Spleen (tissue), 11 donors: ENCODE data around the gene TMEM273. TPM values are rescaled to one million over a fixed set of nuclear protein-coding genes. Genes with fewer than 3 reads are reported as not detected.

ENCODE experiments used
- DNase-seq: peaks from one replicate; pipeline ENCODE4 v3.0.0-alpha.2; 2020
- H3K27ac ChIP-seq, 8 donors: fragments of 200-600 bp; sonication (generic) in 7 of 8; 1 replicate in 4 of 8; 2 replicates in 4 of 8; pipeline versions ENCODE4 v1.5.0 to v1.8.0; 2016 to 2021; ENCODE audit warnings: inconsistent platforms in 4 of 8, mild to moderate bottlenecking in 4 of 8, moderate library complexity in 1 of 8
- H3K27me3 ChIP-seq, 7 donors: fragments of 200-600 bp; sonication (generic) in 6 of 7; replicated peaks in 1 of 7; 1 replicate in 4 of 7; 2 replicates in 3 of 7; pipeline versions ENCODE4 v1.5.0 to v1.8.0; 2016 to 2021; ENCODE audit warnings: inconsistent platforms in 3 of 7, mild to moderate bottlenecking in 1 of 7
- H3K36me3 ChIP-seq, 6 donors: fragments of 200-600 bp; sonication (generic) in 5 of 6; 1 replicate in 4 of 6; 2 replicates in 2 of 6; pipeline versions ENCODE4 v1.5.0 to v1.8.0; 2016 to 2021; ENCODE audit warnings: inconsistent platforms in 2 of 6
- H3K4me1 ChIP-seq, 6 donors: fragments of 200-600 bp; sonication (generic) in 5 of 6; 1 replicate in 3 of 6; 2 replicates in 3 of 6; pipeline versions ENCODE4 v1.5.0 to v1.8.0; 2016 to 2021; ENCODE audit warnings: inconsistent platforms in 3 of 6
- H3K4me3 ChIP-seq, 8 donors: fragments of 200-600 bp; sonication (generic) in 7 of 8; 1 replicate in 4 of 8; 2 replicates in 4 of 8; pipeline versions ENCODE4 v1.5.0 to v1.8.0; 2016 to 2021; ENCODE audit warnings: inconsistent platforms in 4 of 8, mild to moderate bottlenecking in 4 of 8, moderate library complexity in 2 of 8
- H3K9me3 ChIP-seq, 8 donors: fragments of 200-600 bp; sonication (generic) in 7 of 8; 1 replicate in 4 of 8; 2 replicates in 4 of 8; pipeline versions ENCODE4 v1.5.0 to v1.8.0; 2016 to 2021; ENCODE audit warnings: inconsistent platforms in 4 of 8
- POLR2A ChIP-seq, 3 donors: fragments of 450-650 bp; IDR thresholded peaks; one replicate each; pipeline ENCODE4 v1.5.1; 2017; ENCODE audit warnings: antibody characterized with exemption in 3 of 3, mild to moderate bottlenecking in 1 of 3
- POLR2AphosphoS5 ChIP-seq, 3 donors: sonication (generic); formaldehyde crosslinking; IDR thresholded peaks; one replicate each; pipeline ENCODE4 v1.5.1; 2017; ENCODE audit warnings: antibody characterized with exemption in 3 of 3
- WGBS, 5 donors: extraction: QIAGEN DNeasy Blood & Tissue Kit in 3 of 5; methylation state at CpG; one replicate each; pipeline versions ENCODE4 v1.1.5 to v1.1.7; 2013 to 2018; 5-methylcytosine and 5-hydroxymethylcytosine counted together
- intact Hi-C: fragments of 100-400 bp; cut with DNase I; formaldehyde crosslinking; loops from one replicate; pipeline ENCODE4 v1.15.0; 2023; ENCODE audit warnings: low total_unique reads
- polyA plus RNA-seq, 3 donors: library from polyadenylated mRNA; stranded (reverse); fragments of 200-250 nt; gene quantifications; one replicate each; pipeline ENCODE4 v1.2.1, GENCODE V29; 2013
- total RNA-seq, 7 donors: library from RNA; depleted of rRNA in 3 of 7; stranded (reverse); fragments of >200 nt in 3 of 7; fragmentation: NEBNext Ultra II Directional in 4 of 7; extraction: Animal tissue kit (Norgen Biotek cat#: 25700) in 4 of 7; gene quantifications; one replicate each; pipeline versions ENCODE4 v1.1.0 to v1.2.1, GENCODE V29; 2016 to 2021
- TF ChIP-seq, protein P1 (sequence below), 11 experiments: fragments of 200-600 bp in 7 of 11; fragments of 450-650 bp in 4 of 11; sonication (generic) in 4 of 11; IDR thresholded peaks in 8 of 11; conservative IDR thresholded peaks in 3 of 11; 1 replicate in 7 of 11; 2 replicates in 4 of 11; pipeline versions ENCODE4 v1.4.0 to v1.8.0; 2016 to 2021; ENCODE audit warnings: antibody characterized with exemption in 11 of 11, inconsistent platforms in 4 of 11, mild to moderate bottlenecking in 1 of 11
- donor health status: healthy with polysubstance abuse.
- donor health status: DM: no; HTN: no; CAD: no; lungs with moderate emphysema.
- donor health status: DM: no; HTN: no; CAD: no.
- donor health status: Bipolar disorder and iron deficiency.
- donor health status: healthy.
- donor health status: DM: no; HTN: no; CAD: no.
- donor health status: DM: yes; HTN: yes; CAD: no.

TMEM273 gene
- total and polyA plus RNA-seq, 10 donors, result 25.6 to 64.5 (median 33.4) TPM

DNA sequence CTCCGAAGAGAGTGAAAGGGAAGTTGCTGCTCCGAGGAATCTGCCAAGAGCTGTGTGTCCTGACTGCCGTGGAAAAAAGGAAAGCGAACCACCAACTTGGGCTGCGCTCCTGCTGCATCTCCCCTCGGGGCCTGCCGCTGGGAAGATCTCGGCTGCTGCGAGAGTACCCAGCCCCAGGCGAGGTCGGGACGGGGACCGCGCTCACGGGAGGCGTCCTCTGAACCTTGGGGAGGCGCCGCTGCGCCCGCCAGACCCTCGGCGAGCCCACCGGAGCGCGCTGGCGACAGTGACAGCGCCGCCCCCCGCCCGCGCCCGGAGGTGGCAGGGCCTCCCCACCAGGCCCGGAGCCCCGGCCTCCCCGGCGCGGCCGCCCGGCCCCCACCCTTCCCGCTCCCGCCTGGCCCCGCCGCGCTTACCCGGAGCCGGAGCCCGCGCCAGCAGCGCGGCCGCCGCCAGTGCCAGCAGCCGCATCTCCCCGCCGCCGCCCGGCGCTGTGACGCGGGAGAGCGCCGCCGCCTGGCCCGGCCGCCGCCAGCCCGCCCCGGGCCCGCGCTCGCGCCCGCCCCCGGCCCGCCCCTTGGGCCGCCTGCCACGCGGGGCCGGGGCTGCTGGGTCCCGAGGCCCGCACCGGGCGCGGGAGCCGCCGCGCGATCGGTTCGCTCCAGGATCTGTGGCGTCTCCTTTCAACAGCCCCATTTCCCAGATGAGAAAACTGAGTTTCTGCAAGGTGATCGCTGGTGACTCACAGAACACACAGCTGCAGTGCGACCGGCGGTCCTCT lies 73.0 kb downstream of the TMEM273 start, which contains the start of gene VSTM4:
Gene VSTM4 (minus strand): TSS at position 508 of the 781 bp plus-strand sequence. CDS start 37 bp downstream, at position 471.
- TF ChIP-seq POLR2AphosphoS5 (IDR thresholded peaks at IDR 0.05) (peak in 1 of 3 donors; percentile 25), POLR2A (IDR thresholded peaks at IDR 0.05) (no peak)
- TF ChIP-seq, protein P1, sequence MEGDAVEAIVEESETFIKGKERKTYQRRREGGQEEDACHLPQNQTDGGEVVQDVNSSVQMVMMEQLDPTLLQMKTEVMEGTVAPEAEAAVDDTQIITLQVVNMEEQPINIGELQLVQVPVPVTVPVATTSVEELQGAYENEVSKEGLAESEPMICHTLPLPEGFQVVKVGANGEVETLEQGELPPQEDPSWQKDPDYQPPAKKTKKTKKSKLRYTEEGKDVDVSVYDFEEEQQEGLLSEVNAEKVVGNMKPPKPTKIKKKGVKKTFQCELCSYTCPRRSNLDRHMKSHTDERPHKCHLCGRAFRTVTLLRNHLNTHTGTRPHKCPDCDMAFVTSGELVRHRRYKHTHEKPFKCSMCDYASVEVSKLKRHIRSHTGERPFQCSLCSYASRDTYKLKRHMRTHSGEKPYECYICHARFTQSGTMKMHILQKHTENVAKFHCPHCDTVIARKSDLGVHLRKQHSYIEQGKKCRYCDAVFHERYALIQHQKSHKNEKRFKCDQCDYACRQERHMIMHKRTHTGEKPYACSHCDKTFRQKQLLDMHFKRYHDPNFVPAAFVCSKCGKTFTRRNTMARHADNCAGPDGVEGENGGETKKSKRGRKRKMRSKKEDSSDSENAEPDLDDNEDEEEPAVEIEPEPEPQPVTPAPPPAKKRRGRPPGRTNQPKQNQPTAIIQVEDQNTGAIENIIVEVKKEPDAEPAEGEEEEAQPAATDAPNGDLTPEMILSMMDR (IDR thresholded peaks at IDR 0.05 in 8 of 11, conservative IDR thresholded peaks at IDR 0.05 in 3 of 11), result peak in 1 of 11 experiments; percentile 9
- H3K4me1 ChIP-seq, result peaks cover 0 to 11% (median 5%) of the 10 kb centered on the region in 6 donors
- DNase-seq, result no peak
- H3K9me3 ChIP-seq, result no peaks in the 10 kb centered on the region
- peak within 1 kb of the TSS in 6 of 8 donors; percentile 32 to 71 (median 62) for H3K27ac ChIP-seq
- H3K4me3 ChIP-seq, result peak within 1 kb of the TSS in 7 of 8 donors; percentile 22 to 67 (median 37)
- no peaks in the 10 kb centered on the region for H3K36me3 ChIP-seq
- H3K27me3 ChIP-seq, result peaks cover 0 to 53% (median 14%) of the 10 kb centered on the region in 7 donors
- intact Hi-C loops, result no loop called here
- 4 to 24% (median 4%) methylated on average over 2 to 95 of the region's 95 CpGs for WGBS, 5 donors

- peaks cover 0 to 59% (median 14%) of the 10 kb centered on the region in 7 donors for H3K27me3 ChIP-seq
- peaks cover 0 to 11% (median 5%) of the 10 kb centered on the region in 6 donors for H3K4me1 ChIP-seq
- DNase-seq, result no peak
- TF ChIP-seq POLR2AphosphoS5 (IDR thresholded peaks at IDR 0.05), result no peak
- no peak for TF ChIP-seq POLR2A (IDR thresholded peaks at IDR 0.05)
- TF ChIP-seq, protein P1 (IDR thresholded peaks at IDR 0.05 in 8 of 11, conservative IDR thresholded peaks at IDR 0.05 in 3 of 11), result no peak
- H3K4me3 ChIP-seq, result peak overlapping the region in 7 of 8 donors; percentile 22 to 67 (median 37)
- intact Hi-C loops, result no loop called here
- H3K27ac ChIP-seq, result peak overlapping the region in 6 of 8 donors; percentile 32 to 71 (median 62)
- H3K36me3 ChIP-seq, result no peaks in the 10 kb centered on the region
- H3K9me3 ChIP-seq, result no peaks in the 10 kb centered on the region
- 42 to 71% (median 64%) methylated on average over 9 of the region's 9 CpGs for WGBS, 5 donors
These were observed 73.5 kb downstream of the TMEM273 start for GRCh38 chr10:49114718-49115014.

- TF ChIP-seq, protein P1 (IDR thresholded peaks at IDR 0.05 in 8 of 11, conservative IDR thresholded peaks at IDR 0.05 in 3 of 11), result no peak
- TF ChIP-seq POLR2AphosphoS5 (IDR thresholded peaks at IDR 0.05), result no peak
These were observed 74.5 kb downstream of the TMEM273 start for GRCh38 chr10:49113741-49114141.

GRCh38 chr10:49112851-49113250 lies 75.3 kb downstream of the TMEM273 start:
- WGBS, 5 donors, result 38 to 53% (median 44%) methylated on average over 3 of the region's 3 CpGs
- Histone ChIP-seq H3K9me3 (no peaks in the 10 kb centered on the region), H3K27me3 (peaks cover 0 to 69% (median 14%) of the 10 kb centered on the region in 7 donors), H3K36me3 (no peaks in the 10 kb centered on the region), H3K4me1 (peaks cover 0 to 11% (median 5%) of the 10 kb centered on the region in 6 donors), H3K4me3 (no peak overlapping the region), H3K27ac (no peak overlapping the region)
- no peak for DNase-seq
- no peak for TF ChIP-seq POLR2AphosphoS5 (IDR thresholded peaks at IDR 0.05)
- no peak for TF ChIP-seq POLR2A (IDR thresholded peaks at IDR 0.05)
- TF ChIP-seq, protein P1 (IDR thresholded peaks at IDR 0.05 in 8 of 11, conservative IDR thresholded peaks at IDR 0.05 in 3 of 11), result no peak
- intact Hi-C loops, result no loop called here

More at GRCh38 chr10:49113741-49114141, 74.5 kb downstream of the TMEM273 start:
- Histone ChIP-seq H3K4me3 (no peak overlapping the region), H3K36me3 (no peaks in the 10 kb centered on the region), H3K27me3 (peaks cover 0 to 66% (median 14%) of the 10 kb centered on the region in 7 donors), H3K9me3 (no peaks in the 10 kb centered on the region), H3K4me1 (peaks cover 0 to 11% (median 5%) of the 10 kb centered on the region in 6 donors), H3K27ac (no peak overlapping the region)
- 71 to 82% (median 78%) methylated on average over 3 of the region's 3 CpGs for WGBS, 5 donors
- no peak for DNase-seq
- intact Hi-C loops, result no loop called here
